Measurements from ENCODE around the gene POLR1A. TPM values are rescaled to one million over a fixed set of nuclear protein-coding genes. Genes with fewer than 3 reads are reported as not detected.

The POLR1A gene
- total and polyA plus RNA-seq, 2 of the 8 experiments (the other 6 are each of a cell fraction or from before 2014, with no cell fraction given): 8.9 to 58.1 TPM

DNA sequence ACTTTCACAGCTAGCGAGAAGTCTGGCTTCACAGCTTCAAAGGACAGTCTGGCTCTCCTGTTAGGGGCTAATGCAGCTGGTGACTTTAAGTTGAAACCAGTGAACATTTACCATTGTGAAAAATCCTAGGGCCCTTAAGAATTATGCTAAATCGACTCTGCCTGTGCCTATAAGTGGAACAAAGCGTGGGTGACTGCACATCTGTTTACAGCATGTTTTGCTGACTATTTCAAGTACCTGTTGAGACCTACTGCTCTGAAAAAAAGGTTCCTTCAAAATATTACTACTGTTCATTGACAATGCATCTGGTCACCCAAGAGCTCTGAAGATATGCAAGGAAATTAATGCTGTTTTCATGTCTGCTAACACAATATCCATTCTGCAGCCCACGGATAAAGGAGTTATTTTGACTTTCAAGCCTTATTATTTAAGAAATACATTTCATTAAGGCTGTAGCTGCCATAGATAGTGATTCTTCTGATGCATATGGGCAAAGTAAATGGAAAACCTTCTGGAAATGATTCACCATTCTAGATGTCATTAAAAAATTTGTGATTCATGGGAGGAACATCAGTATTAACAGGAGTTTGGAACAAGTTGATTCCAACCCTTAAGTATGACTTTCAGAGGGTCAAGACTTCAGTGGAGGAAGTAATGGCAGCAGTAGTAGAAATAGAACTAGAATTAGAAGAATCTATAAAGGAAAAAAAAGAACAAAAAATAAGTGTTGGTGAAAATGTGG lies 48.9 kb downstream of the POLR1A start (continued):
- no peak for TF ChIP-seq GTF2F1 (IDR thresholded peaks at IDR 0.05; ENCODE audit: borderline replicate concordance, low read depth, low read length)
- TF ChIP-seq, protein P1, sequence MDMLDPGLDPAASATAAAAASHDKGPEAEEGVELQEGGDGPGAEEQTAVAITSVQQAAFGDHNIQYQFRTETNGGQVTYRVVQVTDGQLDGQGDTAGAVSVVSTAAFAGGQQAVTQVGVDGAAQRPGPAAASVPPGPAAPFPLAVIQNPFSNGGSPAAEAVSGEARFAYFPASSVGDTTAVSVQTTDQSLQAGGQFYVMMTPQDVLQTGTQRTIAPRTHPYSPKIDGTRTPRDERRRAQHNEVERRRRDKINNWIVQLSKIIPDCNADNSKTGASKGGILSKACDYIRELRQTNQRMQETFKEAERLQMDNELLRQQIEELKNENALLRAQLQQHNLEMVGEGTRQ (IDR thresholded peaks at IDR 0.05; ENCODE audit: low read length): no peak
- no peak for TF ChIP-seq JUND (IDR thresholded peaks at IDR 0.05; ENCODE audit: low read length)
- TF ChIP-seq RBBP5 (IDR thresholded peaks at IDR 0.05; ENCODE audit: borderline replicate concordance, low read depth, low read length): no peak

Data from H1 (cell line).